ENCODE results near the gene ARL3. TPM values are rescaled to one million over a fixed set of nuclear protein-coding genes. Genes with fewer than 3 reads are reported as not detected.

ARL3 gene
- total RNA-seq, 1 experiment from 2014 or later = 20.7 TPM

GRCh38 chr10:102639537-102639936 is 74.7 kb downstream of the ARL3 start:
- no peak for ATAC-seq
- Histone ChIP-seq H3K9me3 (ENCODE audit: control insufficient read depth, insufficient read depth, low read depth, low read length) (no peaks in the 10 kb centered on the region), H3K27ac (ENCODE audit: low read length) (no peak overlapping the region), H3K4me1 (ENCODE audit: control insufficient read depth, insufficient read depth, low read length) (peaks cover 8% of the 10 kb centered on the region), H3K27me3 (ENCODE audit: control insufficient read depth, insufficient read depth, low read length) (no peaks in the 10 kb centered on the region), H3K36me3 (ENCODE audit: control insufficient read depth, insufficient read depth, low read length) (peaks cover 2% of the 10 kb centered on the region; the same call in 1 of the 2 replicates), H3K4me3 (ENCODE audit: low read depth in 2 of 2, low read length in 2 of 2) (no peak overlapping the region)
- TF ChIP-seq SIN3A (IDR thresholded peaks at IDR 0.05; ENCODE audit: borderline replicate concordance, insufficient read depth, low read depth, low read length) (no peak), TCF7L2 (IDR thresholded peaks at IDR 0.05; ENCODE audit: low read depth, low read length) (no peak), POLR2AphosphoS5 (IDR thresholded peaks at IDR 0.05; ENCODE audit: low read depth, low read length) (no peak)
- TF ChIP-seq, protein P1, sequence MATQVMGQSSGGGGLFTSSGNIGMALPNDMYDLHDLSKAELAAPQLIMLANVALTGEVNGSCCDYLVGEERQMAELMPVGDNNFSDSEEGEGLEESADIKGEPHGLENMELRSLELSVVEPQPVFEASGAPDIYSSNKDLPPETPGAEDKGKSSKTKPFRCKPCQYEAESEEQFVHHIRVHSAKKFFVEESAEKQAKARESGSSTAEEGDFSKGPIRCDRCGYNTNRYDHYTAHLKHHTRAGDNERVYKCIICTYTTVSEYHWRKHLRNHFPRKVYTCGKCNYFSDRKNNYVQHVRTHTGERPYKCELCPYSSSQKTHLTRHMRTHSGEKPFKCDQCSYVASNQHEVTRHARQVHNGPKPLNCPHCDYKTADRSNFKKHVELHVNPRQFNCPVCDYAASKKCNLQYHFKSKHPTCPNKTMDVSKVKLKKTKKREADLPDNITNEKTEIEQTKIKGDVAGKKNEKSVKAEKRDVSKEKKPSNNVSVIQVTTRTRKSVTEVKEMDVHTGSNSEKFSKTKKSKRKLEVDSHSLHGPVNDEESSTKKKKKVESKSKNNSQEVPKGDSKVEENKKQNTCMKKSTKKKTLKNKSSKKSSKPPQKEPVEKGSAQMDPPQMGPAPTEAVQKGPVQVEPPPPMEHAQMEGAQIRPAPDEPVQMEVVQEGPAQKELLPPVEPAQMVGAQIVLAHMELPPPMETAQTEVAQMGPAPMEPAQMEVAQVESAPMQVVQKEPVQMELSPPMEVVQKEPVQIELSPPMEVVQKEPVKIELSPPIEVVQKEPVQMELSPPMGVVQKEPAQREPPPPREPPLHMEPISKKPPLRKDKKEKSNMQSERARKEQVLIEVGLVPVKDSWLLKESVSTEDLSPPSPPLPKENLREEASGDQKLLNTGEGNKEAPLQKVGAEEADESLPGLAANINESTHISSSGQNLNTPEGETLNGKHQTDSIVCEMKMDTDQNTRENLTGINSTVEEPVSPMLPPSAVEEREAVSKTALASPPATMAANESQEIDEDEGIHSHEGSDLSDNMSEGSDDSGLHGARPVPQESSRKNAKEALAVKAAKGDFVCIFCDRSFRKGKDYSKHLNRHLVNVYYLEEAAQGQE (IDR thresholded peaks at IDR 0.05; ENCODE audit: insufficient read depth in 1 of 2, low read depth in 2 of 2, low read length in 1 of 2) = no peak
- TF ChIP-seq, protein P2, sequence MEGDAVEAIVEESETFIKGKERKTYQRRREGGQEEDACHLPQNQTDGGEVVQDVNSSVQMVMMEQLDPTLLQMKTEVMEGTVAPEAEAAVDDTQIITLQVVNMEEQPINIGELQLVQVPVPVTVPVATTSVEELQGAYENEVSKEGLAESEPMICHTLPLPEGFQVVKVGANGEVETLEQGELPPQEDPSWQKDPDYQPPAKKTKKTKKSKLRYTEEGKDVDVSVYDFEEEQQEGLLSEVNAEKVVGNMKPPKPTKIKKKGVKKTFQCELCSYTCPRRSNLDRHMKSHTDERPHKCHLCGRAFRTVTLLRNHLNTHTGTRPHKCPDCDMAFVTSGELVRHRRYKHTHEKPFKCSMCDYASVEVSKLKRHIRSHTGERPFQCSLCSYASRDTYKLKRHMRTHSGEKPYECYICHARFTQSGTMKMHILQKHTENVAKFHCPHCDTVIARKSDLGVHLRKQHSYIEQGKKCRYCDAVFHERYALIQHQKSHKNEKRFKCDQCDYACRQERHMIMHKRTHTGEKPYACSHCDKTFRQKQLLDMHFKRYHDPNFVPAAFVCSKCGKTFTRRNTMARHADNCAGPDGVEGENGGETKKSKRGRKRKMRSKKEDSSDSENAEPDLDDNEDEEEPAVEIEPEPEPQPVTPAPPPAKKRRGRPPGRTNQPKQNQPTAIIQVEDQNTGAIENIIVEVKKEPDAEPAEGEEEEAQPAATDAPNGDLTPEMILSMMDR (IDR thresholded peaks at IDR 0.05) = no peak
- no TSS peak for BruUV-seq (replicated peaks)
- in situ Hi-C loops (cut with HindIII; ENCODE audit: low pct_unique_long_range_greater_than_20kb, low sequenced_read_pairs) = no loop called here
- DNase-seq (ENCODE audit: low read depth, low spot score) = no peak
- ChIA-PET POLR2A (no interaction called here), CTCF (no interaction called here)
- intact Hi-C loops (cut with micrococcal nuclease; ENCODE audit: unreplicated experiment) = no loop called here

DNA sequence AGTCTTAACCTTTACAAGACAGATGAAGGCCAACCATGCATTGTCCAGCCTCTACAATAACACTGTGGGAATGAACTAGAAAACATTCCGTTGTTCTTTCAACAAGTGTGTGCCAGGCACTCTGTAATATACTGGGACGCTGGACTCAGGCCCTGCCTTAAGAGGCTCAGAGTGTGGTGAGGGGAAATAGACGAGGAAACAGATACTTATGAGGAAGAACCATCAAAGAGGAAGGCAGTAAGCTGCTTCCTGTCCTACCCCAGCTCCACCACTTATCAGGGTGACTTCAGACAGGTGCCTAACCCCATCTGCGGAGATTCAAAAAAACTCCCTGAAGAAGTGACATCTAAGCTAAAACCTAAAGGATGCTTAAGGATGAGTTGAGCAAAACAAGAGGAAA is 78.8 kb downstream of the ARL3 start:
- POLR2A ChIA-PET = no interaction called here
- BruUV-seq (replicated peaks) = no TSS peak
- DNase-seq (ENCODE audit: low read depth, low spot score) (no peak), ATAC-seq (0 out of 2 replicates have a peak, but pooled peaks have one; percentile 6)
- Histone ChIP-seq H3K27ac (ENCODE audit: low read length) (no peak overlapping the region), H3K27me3 (ENCODE audit: control insufficient read depth, insufficient read depth, low read length) (no peaks in the 10 kb centered on the region), H3K4me3 (ENCODE audit: low read depth in 2 of 2, low read length in 2 of 2) (no peak overlapping the region), H3K4me1 (ENCODE audit: control insufficient read depth, insufficient read depth, low read length) (peaks cover 6% of the 10 kb centered on the region), H3K36me3 (ENCODE audit: control insufficient read depth, insufficient read depth, low read length) (no peaks in the 10 kb centered on the region), H3K9me3 (ENCODE audit: control insufficient read depth, insufficient read depth, low read depth, low read length) (no peaks in the 10 kb centered on the region)
- CTCF ChIA-PET = no interaction called here
- TF ChIP-seq, protein P2 (IDR thresholded peaks at IDR 0.05) = no peak
- TF ChIP-seq, protein P1 (IDR thresholded peaks at IDR 0.05; ENCODE audit: insufficient read depth in 1 of 2, low read depth in 2 of 2, low read length in 1 of 2) = no peak
- TF ChIP-seq SIN3A (IDR thresholded peaks at IDR 0.05; ENCODE audit: borderline replicate concordance, insufficient read depth, low read depth, low read length) (no peak), POLR2AphosphoS5 (IDR thresholded peaks at IDR 0.05; ENCODE audit: low read depth, low read length) (no peak), TCF7L2 (IDR thresholded peaks at IDR 0.05; ENCODE audit: low read depth, low read length) (no peak)
- intact Hi-C loops (cut with micrococcal nuclease; ENCODE audit: unreplicated experiment) (no loop called here), in situ Hi-C loops (cut with HindIII; ENCODE audit: low pct_unique_long_range_greater_than_20kb, low sequenced_read_pairs) (no loop called here)
